PC-9 (cell line): ENCODE measurements around the gene CCM2. TPM values are rescaled to one million over a fixed set of nuclear protein-coding genes. Genes with fewer than 3 reads are reported as not detected.
A peak's percentile ranks its signal among the peaks of the same experiment; 100 is the strongest.

Experiments used
- BruUV-seq: library from RNA; stranded (reverse); fragments of 400-500 nt; replicated peaks from 2 replicates; lab custom pipeline; 2021; lab: Mats Ljungman, UMichigan
- CTCF ChIA-PET: fragments of 300-600 bp; sonication (Branson Sonifier 250); formaldehyde crosslinking; loops from one replicate; lab custom pipeline; 2022; ENCODE audit warnings: antibody characterized with exemption; lab: Charles Lee
- POLR2A ChIA-PET: fragments of 300-600 bp; sonication (Branson Sonifier 250); formaldehyde crosslinking; loops from one replicate; lab custom pipeline; 2022; ENCODE audit warnings: antibody characterized with exemption; ENCODE audit not compliant: unreplicated experiment; lab: Charles Lee
- DNase-seq, 2 experiments: peaks; one replicate each; pipeline versions ENCODE4 v3.0.0 to v3.0.0-alpha.2; 2015 to 2022; ENCODE audit warnings: mixed read lengths in 1 of 2
- H2AFZ ChIP-seq: fragments of 200-600 bp; sonication (generic); 2 replicates; pipeline ENCODE4 v1.8.1; 2017; ENCODE audit warnings: antibody characterized with exemption
- H3F3A ChIP-seq: fragments of 200-600 bp; sonication (generic); 2 replicates; pipeline ENCODE4 v1.8.1; 2017; ENCODE audit warnings: antibody characterized with exemption, mild to moderate bottlenecking, low read depth; ENCODE audit not compliant: insufficient read depth
- H3K27ac ChIP-seq: fragments of 200-600 bp; sonication (generic); 2 replicates; pipeline ENCODE4 v1.6.1; 2016; ENCODE audit warnings: mixed run types
- H3K27me3 ChIP-seq: fragments of 200-600 bp; sonication (generic); 2 replicates; pipeline ENCODE4 v1.6.1; 2016; ENCODE audit warnings: low read depth, mixed run types; ENCODE audit not compliant: insufficient read depth
- H3K36me3 ChIP-seq: fragments of 200-600 bp; sonication (generic); 2 replicates; pipeline ENCODE4 v1.6.1; 2016; ENCODE audit warnings: low read depth, mixed run types
- H3K4me1 ChIP-seq: fragments of 200-600 bp; sonication (generic); replicated peaks from 2 replicates; pipeline ENCODE4 v1.6.1; 2016; ENCODE audit warnings: mixed run types; ENCODE audit not compliant: insufficient read depth
- H3K4me2 ChIP-seq: fragments of 200-600 bp; sonication (generic); 2 replicates; pipeline ENCODE4 v1.6.1; 2017; ENCODE audit warnings: mixed run types
- H3K4me3 ChIP-seq: fragments of 200-600 bp; sonication (generic); 2 replicates; pipeline ENCODE4 v1.6.1; 2016; ENCODE audit warnings: mixed run types
- H3K79me2 ChIP-seq: fragments of 200-600 bp; sonication (generic); 2 replicates; pipeline ENCODE4 v1.6.1; 2017; ENCODE audit warnings: low read depth, mixed run types
- H3K9me2 ChIP-seq: fragments of 200-600 bp; sonication (generic); 2 replicates; pipeline ENCODE4 v1.8.1; 2017; ENCODE audit warnings: mild to moderate bottlenecking; ENCODE audit not compliant: insufficient read depth
- H3K9me3 ChIP-seq: fragments of 200-600 bp; sonication (generic); 2 replicates; pipeline ENCODE4 v1.8.1; 2016; ENCODE audit warnings: low read depth; ENCODE audit not compliant: insufficient read depth
- H4K20me1 ChIP-seq: fragments of 200-600 bp; sonication (generic); 2 replicates; pipeline ENCODE4 v1.8.1; 2017; ENCODE audit not compliant: insufficient read depth
- CTCF ChIP-seq: fragments of 200-600 bp; sonication (generic); conservative IDR thresholded peaks from 2 replicates; pipeline ENCODE4 v1.6.1; 2017; ENCODE audit warnings: mixed run types, antibody characterized with exemption, mild to moderate bottlenecking, moderate library complexity
- EZH2 ChIP-seq: fragments of 200-600 bp; sonication (generic); IDR thresholded peaks from 2 replicates; pipeline ENCODE4 v1.8.0; 2017; ENCODE audit warnings: antibody characterized with exemption, low read depth
- intact Hi-C: fragments of 100-400 bp; cut with micrococcal nuclease; formaldehyde crosslinking; loops from one replicate; pipeline ENCODE4 v1.10.0; 2022; ENCODE audit not compliant: unreplicated experiment
- total RNA-seq: library from RNA; stranded (reverse); gene quantifications from 2 replicates; pipeline ENCODE4 v1.2.3, GENCODE V29; 2021

Gene CCM2
- total RNA-seq, 1 experiment from 2014 or later, result 54.2 TPM

GRCh38 chr7:44969701-44970522, 30.1 kb upstream of the CCM2 start:
- Histone ChIP-seq H3K79me2 (no peaks in the 10 kb centered on the region), H3K4me2 (no peak overlapping the region), H3K9me3 (no peaks in the 10 kb centered on the region), H3F3A (peaks cover 3% of the 10 kb centered on the region; the same call in 1 of the 2 replicates), H4K20me1 (no peaks in the 10 kb centered on the region), H3K27me3 (no peaks in the 10 kb centered on the region), H3K9me2 (no peaks in the 10 kb centered on the region), H3K4me1 (peaks cover 12% of the 10 kb centered on the region), H3K36me3 (no peaks in the 10 kb centered on the region), H2AFZ (no peak overlapping the region), H3K4me3 (no peak overlapping the region), H3K27ac (no peak overlapping the region)
- peak in 1 of 2 experiments; percentile 62 for DNase-seq
- CTCF ChIA-PET, result interaction anchor here (0.6 kb wide), 1 partner anchor 10 kb away, joined by 9 read pairs; no protein-coding TSS in a partner anchor
- no peak for TF ChIP-seq CTCF
- no peak for TF ChIP-seq EZH2
- no TSS peak for BruUV-seq
- POLR2A ChIA-PET, result interaction anchor here (0.7 kb wide), 2 partner anchors 18 to 142 kb away, joined by 6 to 22 read pairs; partner anchors contain the start of gene TBRG4
- intact Hi-C loops, result loop anchor here (5.0 kb wide), 1 partner anchor 167 kb away; no protein-coding TSS in a partner anchor

DNA sequence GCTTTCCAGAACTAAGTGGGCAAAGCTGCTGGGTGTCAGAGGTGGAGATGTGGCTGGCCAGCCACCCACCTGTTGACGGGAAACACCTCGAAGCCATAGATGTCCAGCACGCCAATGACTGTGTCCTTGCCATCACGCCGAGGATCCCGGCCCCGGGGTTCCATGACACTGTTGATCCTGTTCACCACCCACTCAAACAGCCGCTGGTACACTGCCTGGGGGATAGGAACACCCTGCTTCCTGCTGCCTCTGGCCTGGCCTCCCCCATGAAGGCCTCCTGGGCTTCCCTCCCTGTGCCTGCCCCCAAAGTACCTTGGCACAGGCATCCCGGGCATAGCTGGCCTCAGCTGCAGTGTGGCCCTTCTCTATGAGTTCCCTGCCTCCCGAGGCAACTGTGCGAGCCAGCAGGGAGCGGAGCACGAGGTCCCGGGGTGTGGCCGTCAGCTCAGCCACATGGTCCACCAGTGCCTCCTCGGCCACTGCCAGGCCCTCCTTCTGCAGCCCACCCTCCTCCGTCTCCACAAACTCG, 29.4 kb upstream of the CCM2 start:
- no peak for TF ChIP-seq CTCF
- TF ChIP-seq EZH2, result no peak
- H3K9me3 ChIP-seq, result no peaks in the 10 kb centered on the region
- no peaks in the 10 kb centered on the region for H3K27me3 ChIP-seq
- no TSS peak for BruUV-seq
- peaks cover 3% of the 10 kb centered on the region; the same call in 1 of the 2 replicates for H3F3A ChIP-seq
- no peak overlapping the region for H3K4me2 ChIP-seq
- H3K4me1 ChIP-seq, result peaks cover 12% of the 10 kb centered on the region
- ChIA-PET CTCF (no interaction called here), POLR2A (no interaction called here)
- no peak overlapping the region for H3K27ac ChIP-seq
- intact Hi-C loops, result loop anchor here (5.0 kb wide), 1 partner anchor 167 kb away; no protein-coding TSS in a partner anchor
- DNase-seq, result no peak
- H4K20me1 ChIP-seq, result no peaks in the 10 kb centered on the region
- no peaks in the 10 kb centered on the region for H3K36me3 ChIP-seq
- no peaks in the 10 kb centered on the region for H3K79me2 ChIP-seq
- H2AFZ ChIP-seq, result no peak overlapping the region
- no peaks in the 10 kb centered on the region for H3K9me2 ChIP-seq
- H3K4me3 ChIP-seq, result no peak overlapping the region

DNA sequence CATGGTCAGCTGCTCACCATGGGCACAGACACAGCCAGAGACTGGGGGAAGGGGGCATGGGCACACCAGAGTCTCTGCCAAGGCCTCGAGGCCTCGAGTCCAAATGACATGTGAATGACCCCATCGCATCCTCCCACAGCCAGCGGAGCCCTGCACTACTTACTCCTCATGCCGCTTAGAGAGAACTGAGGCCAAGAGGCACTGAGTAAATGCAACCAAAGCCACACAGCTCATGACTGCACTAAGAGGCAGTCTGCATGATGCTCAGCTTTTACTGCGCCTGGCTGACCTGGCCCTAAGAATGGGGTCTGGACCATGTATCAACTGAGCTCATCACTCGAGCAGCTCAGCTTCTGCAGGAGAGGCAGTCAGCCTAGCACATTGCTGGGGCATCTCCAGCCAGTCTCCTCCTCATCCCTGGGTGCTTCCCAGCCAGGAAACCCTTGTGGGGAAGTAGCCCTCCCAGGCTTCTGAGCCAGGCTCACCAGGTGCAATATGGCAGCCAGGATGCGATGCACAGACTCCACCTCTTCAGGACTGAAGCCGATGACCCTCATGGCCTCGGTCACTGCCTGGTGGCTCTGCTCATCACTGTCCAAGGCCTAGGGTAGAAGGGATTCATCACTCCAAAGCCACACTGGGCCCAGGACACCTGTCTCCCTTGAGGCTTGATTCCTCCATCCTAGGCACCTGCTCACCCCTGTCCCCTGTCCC, 28.7 kb upstream of the CCM2 start:
- Histone ChIP-seq H3K9me3 (no peaks in the 10 kb centered on the region), H4K20me1 (no peaks in the 10 kb centered on the region), H3K36me3 (no peaks in the 10 kb centered on the region), H3K27ac (no peak overlapping the region), H2AFZ (no peak overlapping the region), H3K4me2 (no peak overlapping the region), H3K4me1 (peaks cover 11% of the 10 kb centered on the region), H3K9me2 (no peaks in the 10 kb centered on the region), H3K4me3 (no peak overlapping the region), H3K27me3 (no peaks in the 10 kb centered on the region), H3K79me2 (no peaks in the 10 kb centered on the region), H3F3A (peaks cover 3% of the 10 kb centered on the region; the same call in 1 of the 2 replicates)
- POLR2A ChIA-PET, result interaction anchor here (0.7 kb wide), 1 partner anchor 91 kb away, joined by 3 read pairs; no protein-coding TSS in a partner anchor
- BruUV-seq, result no TSS peak
- no peak for DNase-seq
- no peak for TF ChIP-seq CTCF
- intact Hi-C loops, result loop anchor here (5.0 kb wide), 1 partner anchor 166 kb away; no protein-coding TSS in a partner anchor
- CTCF ChIA-PET, result no interaction called here
